Measurements from ENCODE around the gene PBX2.
"Not testable (repeated sequence)": the region's sequence is repeated elsewhere in the genome, so short reads cannot be mapped to it uniquely, and the experiment has no call there.

PBX2 gene

DNA sequence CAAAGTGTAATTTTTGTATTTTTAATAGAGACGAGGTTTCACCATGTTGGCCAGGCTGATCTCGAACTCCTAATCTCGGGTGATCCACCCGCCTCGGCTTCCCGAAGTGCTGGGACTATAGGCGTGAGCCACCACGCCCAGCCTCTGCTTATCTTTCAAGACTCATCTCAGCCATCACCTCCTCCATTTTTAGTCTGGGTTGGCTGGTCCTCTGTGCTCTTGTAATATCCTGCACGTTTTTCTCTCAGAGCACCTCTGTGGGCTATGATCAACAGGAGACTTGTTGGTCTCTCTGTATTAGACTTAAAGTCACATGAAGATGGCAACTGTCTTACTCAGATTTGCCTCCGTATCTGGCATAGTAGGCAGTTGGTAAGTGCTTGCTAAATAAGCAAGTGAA is 26.3 kb upstream of the PBX2 start:
- DNase-seq (ENCODE audit: insufficient read length) (no peak), FAIRE-seq (no peak)
- no peak for TF ChIP-seq POLR2AphosphoS5 (IDR thresholded peaks at IDR 0.05; ENCODE audit: low read depth, low read length)
- TF ChIP-seq POLR2A (IDR thresholded peaks at IDR 0.05; ENCODE audit: low read depth, low read length): no peak
- no peak for TF ChIP-seq TAF1 (IDR thresholded peaks at IDR 0.05; ENCODE audit: borderline replicate concordance, low read depth, low read length)

DNA sequence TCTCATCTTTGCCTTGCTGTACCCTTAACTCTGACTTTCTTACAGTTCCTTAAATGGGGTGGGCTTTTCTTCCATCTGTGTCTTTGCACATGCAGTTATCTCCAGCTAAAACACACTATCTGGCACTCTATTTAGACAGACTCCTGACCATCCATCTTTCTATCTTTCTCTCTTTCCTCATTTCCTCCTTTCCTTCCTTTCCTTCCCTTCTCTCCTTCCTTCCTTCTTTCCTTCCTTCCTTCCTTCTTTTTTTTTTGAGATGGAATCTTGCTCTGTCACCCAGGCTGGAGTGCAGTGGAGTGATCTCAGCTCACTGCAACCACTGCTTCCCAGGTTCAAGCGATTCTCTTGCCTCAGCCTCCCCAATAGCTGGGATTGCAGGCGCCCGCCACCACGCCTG is 25.6 kb upstream of the PBX2 start:
- FAIRE-seq (no peak), DNase-seq (ENCODE audit: insufficient read length) (no peak)
- TF ChIP-seq TAF1 (IDR thresholded peaks at IDR 0.05; ENCODE audit: borderline replicate concordance, low read depth, low read length): no peak
- no peak for TF ChIP-seq POLR2AphosphoS5 (IDR thresholded peaks at IDR 0.05; ENCODE audit: low read depth, low read length)
- TF ChIP-seq POLR2A (IDR thresholded peaks at IDR 0.05; ENCODE audit: low read depth, low read length): no peak

DNA sequence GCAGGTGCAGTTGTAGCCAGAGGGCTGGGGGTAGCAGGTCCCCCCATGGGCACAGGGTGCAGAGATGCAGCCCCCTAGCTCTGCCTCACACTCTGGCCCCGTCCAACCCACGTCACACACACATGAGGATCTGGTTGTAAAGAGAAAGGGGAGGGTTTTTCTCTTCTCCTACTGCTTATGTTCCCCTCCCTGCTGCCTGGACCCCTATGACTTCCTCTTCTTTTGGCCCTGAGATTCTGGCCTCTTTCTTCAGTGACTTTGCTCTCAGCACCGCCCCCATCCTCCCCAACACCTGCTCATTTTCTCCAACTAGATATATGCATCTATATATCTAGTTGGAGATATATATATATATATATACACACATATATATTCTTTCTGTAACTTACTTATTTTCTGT is 24.1 kb upstream of the PBX2 start:
- DNase-seq (ENCODE audit: insufficient read length) (no peak), FAIRE-seq (no peak)
- TF ChIP-seq TAF1 (IDR thresholded peaks at IDR 0.05; ENCODE audit: borderline replicate concordance, low read depth, low read length) (no peak), POLR2AphosphoS5 (IDR thresholded peaks at IDR 0.05; ENCODE audit: low read depth, low read length) (no peak), POLR2A (IDR thresholded peaks at IDR 0.05; ENCODE audit: low read depth, low read length) (no peak)

DNA sequence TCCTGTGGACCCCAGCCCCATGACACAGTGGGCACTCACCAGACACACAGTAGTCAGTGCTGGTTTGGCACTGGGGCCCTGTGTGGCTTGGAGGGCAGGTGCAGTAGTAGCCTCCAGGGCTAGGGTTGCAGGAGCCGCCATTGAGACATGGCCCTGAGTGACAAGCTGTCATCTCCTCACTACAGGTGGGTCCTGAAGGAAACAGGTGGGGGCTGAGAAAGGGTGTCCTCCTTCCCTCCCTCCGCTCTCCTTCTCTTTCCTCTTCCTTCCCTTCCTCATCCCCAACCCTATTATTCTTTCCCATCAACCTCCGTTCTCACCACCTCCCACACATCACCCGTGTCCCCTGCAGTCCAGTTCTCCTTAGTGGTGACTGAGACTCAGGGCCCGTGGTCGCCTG is 23.6 kb upstream of the PBX2 start:
- TF ChIP-seq TAF1 (IDR thresholded peaks at IDR 0.05; ENCODE audit: borderline replicate concordance, low read depth, low read length) (no peak), POLR2A (IDR thresholded peaks at IDR 0.05; ENCODE audit: low read depth, low read length) (no peak), POLR2AphosphoS5 (IDR thresholded peaks at IDR 0.05; ENCODE audit: low read depth, low read length) (no peak)
- FAIRE-seq: no peak

DNA sequence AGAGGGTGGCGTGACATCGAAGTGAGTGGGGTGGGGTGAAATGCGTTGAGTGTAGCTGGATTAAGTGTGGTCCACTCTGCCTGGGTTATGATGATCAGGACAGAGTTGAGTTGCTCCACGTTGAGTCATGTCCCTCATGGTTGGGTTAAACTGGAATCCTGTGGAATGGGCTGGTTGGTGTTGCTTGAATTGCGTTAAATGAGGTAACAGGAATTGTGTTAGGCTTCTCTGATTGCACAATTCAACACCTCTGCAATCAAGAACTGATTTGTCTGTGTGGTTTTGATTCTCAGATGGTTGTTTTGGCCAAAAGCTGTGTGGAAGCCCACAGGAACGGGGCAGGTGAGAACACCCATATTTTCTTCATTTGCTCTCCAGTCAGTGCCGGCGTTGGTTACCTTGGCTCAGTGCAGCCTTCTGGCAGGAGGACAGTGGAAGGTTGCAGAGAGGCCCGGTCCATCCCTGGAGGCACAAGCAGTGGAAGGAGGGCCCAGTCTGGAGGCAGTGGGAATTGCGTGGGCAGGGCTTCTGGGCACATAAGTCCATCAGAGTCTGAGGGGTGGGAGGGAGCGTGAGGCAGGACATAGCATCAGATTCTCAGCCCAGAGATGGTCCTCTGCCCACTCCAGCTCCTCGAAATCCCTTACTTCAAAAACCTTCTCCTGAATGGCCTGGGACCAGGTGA is 22.2 kb upstream of the PBX2 start:
- DNase-seq (ENCODE audit: insufficient read length) (no peak), FAIRE-seq (no peak)
- no peak for TF ChIP-seq POLR2AphosphoS5 (IDR thresholded peaks at IDR 0.05; ENCODE audit: low read depth, low read length)

More for the DNA sequence above, 23.6 kb upstream of the PBX2 start:
- DNase-seq (ENCODE audit: insufficient read length): no peak

DNA sequence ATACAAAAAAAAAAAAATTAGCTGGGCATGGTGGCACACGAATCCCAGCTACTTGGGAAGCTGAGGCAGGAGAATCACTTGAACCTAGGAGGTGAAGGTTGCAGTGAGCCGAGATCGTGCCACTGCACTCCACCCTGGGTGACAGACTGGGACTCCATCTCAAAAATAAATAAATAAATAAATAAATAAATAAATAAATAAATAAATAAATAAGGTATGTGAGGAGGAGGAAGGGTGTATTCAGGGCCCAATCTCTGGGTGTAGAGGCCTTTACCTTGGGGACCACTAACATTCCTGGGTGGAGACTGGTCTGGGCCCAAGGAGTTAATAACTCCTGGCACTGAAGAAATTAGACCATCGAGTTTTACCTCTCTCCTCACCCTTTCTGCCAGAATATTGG is 21.4 kb upstream of the PBX2 start:
- not testable (repeated sequence) for DNase-seq (ENCODE audit: insufficient read length); FAIRE-seq

DNA sequence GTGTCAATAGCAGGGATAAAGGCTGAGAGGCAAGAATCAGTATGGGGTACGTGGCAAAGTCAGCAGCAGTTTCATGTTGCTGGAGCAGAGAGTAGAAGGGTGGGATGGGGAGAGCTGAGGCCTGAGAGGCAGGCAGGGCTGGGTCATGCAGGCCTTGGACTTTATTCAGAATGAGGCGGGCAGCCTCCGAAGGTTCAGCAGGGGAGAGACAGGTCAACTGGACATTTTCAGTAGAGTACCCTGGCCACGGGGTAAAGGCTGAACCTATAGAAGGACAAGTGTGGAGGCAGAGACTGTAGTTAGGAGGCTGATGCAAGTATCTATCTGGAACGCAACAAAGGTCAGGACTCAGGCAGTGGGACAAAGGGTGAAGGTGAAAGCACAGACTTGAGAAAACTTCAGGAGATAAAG is 20.2 kb upstream of the PBX2 start:
- DNase-seq (ENCODE audit: insufficient read length) (no peak), FAIRE-seq (no peak)
- TF ChIP-seq POLR2A (IDR thresholded peaks at IDR 0.05; ENCODE audit: low read depth, low read length): no peak
- TF ChIP-seq TAF1 (IDR thresholded peaks at IDR 0.05; ENCODE audit: borderline replicate concordance, low read depth, low read length): no peak
- TF ChIP-seq POLR2AphosphoS5 (IDR thresholded peaks at IDR 0.05; ENCODE audit: low read depth, low read length): no peak

DNA sequence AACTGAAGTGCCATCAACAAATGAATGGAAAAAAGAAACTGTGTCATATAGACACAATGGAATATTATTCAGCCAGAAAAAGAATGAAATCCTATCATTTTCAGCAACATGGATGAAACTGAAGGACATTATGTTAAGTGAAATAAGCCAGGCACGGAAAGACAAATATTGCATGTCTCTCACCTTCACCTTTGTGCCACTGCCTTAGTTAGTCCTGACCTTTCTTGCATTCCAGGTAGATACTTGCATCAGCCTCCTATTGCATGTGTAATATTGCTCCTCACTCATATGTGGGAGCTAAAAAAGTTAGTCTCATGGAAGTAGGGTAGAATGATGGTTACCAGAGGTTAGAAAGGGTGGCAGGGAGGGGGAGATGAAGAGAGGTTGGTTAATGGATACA is 19.0 kb upstream of the PBX2 start:
- FAIRE-seq (no peak), DNase-seq (ENCODE audit: insufficient read length) (no peak)
- TF ChIP-seq POLR2AphosphoS5 (IDR thresholded peaks at IDR 0.05; ENCODE audit: low read depth, low read length) (no peak), POLR2A (IDR thresholded peaks at IDR 0.05; ENCODE audit: low read depth, low read length) (no peak), TAF1 (IDR thresholded peaks at IDR 0.05; ENCODE audit: borderline replicate concordance, low read depth, low read length) (no peak)

DNA sequence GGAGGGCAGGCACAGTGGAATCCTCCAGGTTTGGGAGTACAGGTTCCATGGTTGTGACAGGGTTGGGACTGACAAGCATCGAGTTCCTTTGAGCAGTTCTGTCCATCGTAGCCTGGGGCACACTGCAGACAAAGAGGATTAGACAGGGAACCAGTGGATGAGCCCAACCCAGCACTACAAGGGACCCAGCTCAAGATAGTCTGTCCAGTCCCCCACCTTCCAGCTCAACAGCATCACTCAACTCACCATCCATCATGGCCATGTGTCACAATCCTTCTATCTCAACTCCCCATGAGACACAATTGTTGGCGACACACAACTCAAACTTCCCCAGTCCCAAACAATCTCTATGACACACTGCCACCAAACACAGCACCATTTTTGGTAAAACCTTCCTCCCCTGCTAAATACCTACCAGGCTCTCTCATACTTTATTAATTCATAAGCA is 14.3 kb upstream of the PBX2 start:
- DNase-seq (ENCODE audit: insufficient read length): no peak
- no peak for FAIRE-seq
- TF ChIP-seq TAF1 (IDR thresholded peaks at IDR 0.05; ENCODE audit: borderline replicate concordance, low read depth, low read length) (no peak), POLR2AphosphoS5 (IDR thresholded peaks at IDR 0.05; ENCODE audit: low read depth, low read length) (no peak), POLR2A (IDR thresholded peaks at IDR 0.05; ENCODE audit: low read depth, low read length) (no peak)

DNA sequence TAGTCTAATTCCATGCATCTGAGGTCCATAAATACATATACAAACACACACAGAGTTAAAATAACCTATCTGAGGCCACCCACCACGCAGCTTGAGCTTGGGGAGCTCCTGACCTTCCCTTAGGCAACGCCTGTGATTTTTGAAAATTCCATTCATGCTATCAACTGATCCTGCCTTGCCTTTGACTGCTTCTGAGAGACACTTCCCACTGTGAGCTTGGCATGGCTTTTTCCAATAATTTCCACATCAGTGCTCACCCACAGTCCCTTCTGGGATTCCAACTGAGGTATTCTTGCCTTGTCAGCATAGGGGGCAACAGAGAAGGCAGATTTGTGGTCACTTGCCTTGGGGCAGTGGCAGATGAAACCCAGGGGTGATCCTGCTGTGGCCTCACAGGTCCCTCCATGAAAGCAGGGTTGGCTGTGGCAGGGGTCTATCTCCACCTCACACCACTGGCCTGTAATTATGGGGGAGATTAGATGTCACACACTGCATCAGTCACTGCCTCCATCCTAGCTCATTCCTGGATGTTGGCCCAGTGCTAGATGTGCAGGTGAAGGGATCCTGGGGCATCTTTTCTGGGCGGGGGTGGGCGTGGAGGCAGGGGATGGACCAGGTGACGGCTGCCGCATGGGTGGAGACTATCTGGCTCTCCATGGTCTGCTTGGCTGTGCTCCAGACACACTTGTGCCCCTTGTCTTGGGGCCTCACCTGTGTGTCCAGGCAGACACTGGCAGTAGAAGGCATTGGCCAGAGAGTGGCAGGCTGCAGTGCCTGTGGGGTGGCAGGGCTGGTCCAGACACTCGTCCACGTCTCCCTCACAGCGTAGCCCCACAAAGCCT is 13.6 kb upstream of the PBX2 start:
- no peak for DNase-seq (ENCODE audit: insufficient read length)
- no peak for FAIRE-seq
- no peak for TF ChIP-seq TAF1 (IDR thresholded peaks at IDR 0.05; ENCODE audit: borderline replicate concordance, low read depth, low read length)
- TF ChIP-seq POLR2AphosphoS5 (IDR thresholded peaks at IDR 0.05; ENCODE audit: low read depth, low read length): no peak
- no peak for TF ChIP-seq POLR2A (IDR thresholded peaks at IDR 0.05; ENCODE audit: low read depth, low read length)

DNA sequence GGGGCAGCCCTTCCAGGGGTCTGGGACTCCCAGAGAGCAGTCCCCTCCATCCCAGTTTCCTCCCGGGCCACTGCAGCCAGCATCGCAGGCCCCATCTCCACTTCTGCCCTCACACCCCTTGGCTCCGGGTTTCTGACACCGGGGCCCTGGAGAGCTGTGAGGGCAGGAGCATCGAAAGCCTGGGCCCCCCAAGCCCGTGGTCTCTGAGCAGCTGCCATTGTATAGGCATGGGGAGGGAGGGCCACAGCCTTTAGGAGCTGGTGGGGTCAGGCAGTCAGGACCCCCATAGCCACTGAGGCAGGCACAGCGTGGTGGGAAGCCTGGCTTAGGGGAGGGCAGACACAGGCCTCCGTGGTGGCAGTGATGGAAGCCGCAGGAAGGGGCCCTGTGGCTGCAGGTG is 12.2 kb upstream of the PBX2 start:
- FAIRE-seq (no peak), DNase-seq (ENCODE audit: insufficient read length) (no peak)
- no peak for TF ChIP-seq TAF1 (IDR thresholded peaks at IDR 0.05; ENCODE audit: borderline replicate concordance, low read depth, low read length)
- TF ChIP-seq POLR2A (IDR thresholded peaks at IDR 0.05; ENCODE audit: low read depth, low read length): no peak

DNA sequence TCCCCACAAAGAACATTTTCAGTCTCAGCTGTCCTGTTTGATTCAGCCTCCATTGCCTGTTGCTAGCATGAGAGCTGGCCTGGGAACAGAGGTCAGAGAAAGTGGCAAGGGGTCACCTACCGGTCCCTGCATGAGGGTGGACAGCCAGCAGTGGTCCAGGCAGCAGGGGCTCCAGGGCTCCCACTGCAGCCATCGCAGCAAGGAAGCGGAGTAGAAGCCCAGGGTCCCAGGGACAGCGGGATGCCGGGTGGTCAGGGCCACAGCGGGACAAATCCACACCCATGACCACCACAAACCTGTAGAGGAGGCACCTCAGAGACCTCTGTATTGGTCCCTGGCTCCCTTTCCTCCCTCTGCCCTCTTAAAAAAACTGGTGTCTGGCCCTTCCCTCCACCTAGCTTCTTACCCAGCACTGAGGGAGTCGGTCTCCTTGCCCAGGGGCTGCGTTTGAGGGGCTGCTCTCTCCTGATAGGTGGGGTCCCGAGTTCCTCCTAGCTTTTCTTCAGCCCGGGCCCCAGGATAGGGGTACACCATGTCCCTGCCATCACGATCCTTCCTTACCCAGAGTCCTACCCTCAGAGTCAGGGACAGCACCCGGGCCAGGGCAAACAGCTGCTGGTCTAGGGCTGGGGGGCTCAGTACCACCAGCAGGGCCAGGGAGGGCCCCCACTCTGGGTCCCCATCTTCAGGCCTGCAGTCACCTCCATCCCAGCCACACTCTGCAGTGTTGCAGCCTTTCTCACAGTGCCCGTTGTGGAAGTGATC is 10.9 kb upstream of the PBX2 start:
- FAIRE-seq (no peak), DNase-seq (ENCODE audit: insufficient read length) (no peak)
- no peak for TF ChIP-seq POLR2A (IDR thresholded peaks at IDR 0.05; ENCODE audit: low read depth, low read length)
- TF ChIP-seq TAF1 (IDR thresholded peaks at IDR 0.05; ENCODE audit: borderline replicate concordance, low read depth, low read length): no peak
- no peak for TF ChIP-seq POLR2AphosphoS5 (IDR thresholded peaks at IDR 0.05; ENCODE audit: low read depth, low read length)
